Lower leg skin (tissue), 4 donors: ENCODE results near the gene CCL23. TPM values are rescaled to one million over a fixed set of nuclear protein-coding genes. Genes with fewer than 3 reads are reported as not detected.

Experiments
- DNase-seq, 2 donors: peaks; one replicate each; pipeline ENCODE4 v3.0.0-alpha.2; 2019; ENCODE audit warnings: low spot score in 2 of 2
- H3K4me3 ChIP-seq: fragments of 200-600 bp; sonication (generic); 2 replicates; pipeline ENCODE4 v1.5.1; 2017; ENCODE audit warnings: mild to moderate bottlenecking, low read depth; ENCODE audit not compliant: poor library complexity, severe bottlenecking
- CTCF ChIP-seq, 3 donors: fragments of 450-650 bp; IDR thresholded peaks; one replicate each; pipeline ENCODE4 v1.5.1; 2016; ENCODE audit warnings: antibody characterized with exemption in 3 of 3, mild to moderate bottlenecking in 3 of 3, moderate library complexity in 2 of 3
- POLR2A ChIP-seq, 2 donors: fragments of 450-650 bp; IDR thresholded peaks; one replicate each; pipeline ENCODE4 v1.6.1; 2016 to 2017; ENCODE audit warnings: antibody characterized with exemption in 2 of 2, mild to moderate bottlenecking in 1 of 2, moderate library complexity in 1 of 2
- WGBS, 2 donors: methylation state at CpG; one replicate each; pipeline ENCODE4 v1.1.5; 2018; 5-methylcytosine and 5-hydroxymethylcytosine counted together
- intact Hi-C: fragments of 100-400 bp; cut with DNase I; formaldehyde crosslinking; loops from one replicate; pipeline ENCODE4 v1.15.0; 2023; ENCODE audit warnings: low total_unique reads
- total RNA-seq, 4 donors: library from RNA; depleted of rRNA; stranded (reverse); fragments of >200 nt; gene quantifications; one replicate each; pipeline ENCODE4 v1.1.0, GENCODE V29; 2016

The CCL23 gene
- total RNA-seq, 4 donors from 2014 or later = 0.95 to 11.2 (median 3.9) TPM; not detected in 1

GRCh38 chr17:36014946-36015345 is 2.8 kb downstream of the CCL23 start:
- WGBS, 2 donors = 72 to 75% methylated on average over 5 of the region's 5 CpGs
- no peak for DNase-seq
- no peak for TF ChIP-seq CTCF (IDR thresholded peaks at IDR 0.05)
- TF ChIP-seq POLR2A (IDR thresholded peaks at IDR 0.05) = no peak
- intact Hi-C loops = no loop called here
- H3K4me3 ChIP-seq = no peak overlapping the region

GRCh38 chr17:36011201-36011600 is 6.6 kb downstream of the CCL23 start:
- H3K4me3 ChIP-seq = no peak overlapping the region
- intact Hi-C loops = no loop called here
- TF ChIP-seq POLR2A (IDR thresholded peaks at IDR 0.05) = no peak
- TF ChIP-seq CTCF (IDR thresholded peaks at IDR 0.05) = no peak
- 72 to 85% methylated on average over 2 of the region's 2 CpGs for WGBS, 2 donors
- DNase-seq = no peak

- no peak for TF ChIP-seq CTCF (IDR thresholded peaks at IDR 0.05)
- TF ChIP-seq POLR2A (IDR thresholded peaks at IDR 0.05) = no peak
- 80 to 83% methylated on average over 14 of the region's 14 CpGs for WGBS, 2 donors
- intact Hi-C loops = no loop called here
- no peak for DNase-seq
- H3K4me3 ChIP-seq = no peak overlapping the region
These were observed 8.6 kb downstream of the CCL23 start for GRCh38 chr17:36008998-36009665.

GRCh38 chr17:36004594-36005108 is 13.1 kb downstream of the CCL23 start:
- 43 to 44% methylated on average over 4 of the region's 4 CpGs for WGBS, 2 donors
- DNase-seq = no peak
- TF ChIP-seq POLR2A (IDR thresholded peaks at IDR 0.05) = no peak
- no peak for TF ChIP-seq CTCF (IDR thresholded peaks at IDR 0.05)
- no peak overlapping the region for H3K4me3 ChIP-seq
- intact Hi-C loops = no loop called here

GRCh38 chr17:36002631-36003030 is 15.1 kb downstream of the CCL23 start:
- intact Hi-C loops = no loop called here
- DNase-seq = peak in 1 of 2 donors; percentile 58
- no peak for TF ChIP-seq POLR2A (IDR thresholded peaks at IDR 0.05)
- TF ChIP-seq CTCF (IDR thresholded peaks at IDR 0.05) = no peak
- WGBS, 2 donors = 86 to 87% methylated on average over 7 of the region's 7 CpGs
- H3K4me3 ChIP-seq = no peak overlapping the region
